ENCODE results near the gene POR.

The POR gene

GRCh38 chr7:75955331-75955955 lies 40.5 kb downstream of the POR start:
- DNase-seq (ENCODE audit: low read depth): no peak

DNA sequence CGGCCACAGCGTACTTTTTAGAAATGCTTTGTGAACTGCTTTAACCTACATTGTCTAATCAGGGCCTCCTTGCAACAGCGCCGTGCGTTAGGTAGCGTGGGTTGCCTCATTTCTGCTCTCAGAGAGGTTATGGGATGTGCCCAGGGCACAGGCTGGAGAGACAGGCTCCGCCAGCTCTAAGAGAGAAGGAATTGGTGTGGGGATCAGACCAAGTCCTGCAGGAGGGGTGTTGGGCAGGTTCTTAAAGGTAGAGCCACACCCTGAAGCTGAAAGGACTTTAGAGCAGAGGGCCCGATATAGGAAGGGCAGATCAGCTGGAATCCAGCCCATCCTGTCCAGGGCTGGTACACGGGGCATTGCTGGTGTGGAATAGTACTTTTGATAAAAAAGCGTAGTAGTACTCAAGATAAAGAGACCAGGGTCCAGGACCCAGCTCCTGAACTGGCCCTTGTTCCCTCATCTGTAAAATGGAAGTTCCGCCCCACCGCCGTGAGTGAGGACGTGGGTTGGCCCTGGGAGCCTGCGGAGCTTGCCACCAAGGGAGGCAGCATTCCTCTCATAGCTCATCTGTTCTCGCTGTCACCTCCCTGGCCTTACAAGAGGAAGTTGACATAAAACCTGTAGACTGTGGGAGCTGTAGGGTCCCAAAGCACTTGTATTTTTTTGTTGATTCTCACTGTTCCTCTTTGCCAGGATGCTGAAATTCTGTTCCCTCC lies 42.2 kb downstream of the POR start:
- no peak for DNase-seq (ENCODE audit: low read depth)

DNA sequence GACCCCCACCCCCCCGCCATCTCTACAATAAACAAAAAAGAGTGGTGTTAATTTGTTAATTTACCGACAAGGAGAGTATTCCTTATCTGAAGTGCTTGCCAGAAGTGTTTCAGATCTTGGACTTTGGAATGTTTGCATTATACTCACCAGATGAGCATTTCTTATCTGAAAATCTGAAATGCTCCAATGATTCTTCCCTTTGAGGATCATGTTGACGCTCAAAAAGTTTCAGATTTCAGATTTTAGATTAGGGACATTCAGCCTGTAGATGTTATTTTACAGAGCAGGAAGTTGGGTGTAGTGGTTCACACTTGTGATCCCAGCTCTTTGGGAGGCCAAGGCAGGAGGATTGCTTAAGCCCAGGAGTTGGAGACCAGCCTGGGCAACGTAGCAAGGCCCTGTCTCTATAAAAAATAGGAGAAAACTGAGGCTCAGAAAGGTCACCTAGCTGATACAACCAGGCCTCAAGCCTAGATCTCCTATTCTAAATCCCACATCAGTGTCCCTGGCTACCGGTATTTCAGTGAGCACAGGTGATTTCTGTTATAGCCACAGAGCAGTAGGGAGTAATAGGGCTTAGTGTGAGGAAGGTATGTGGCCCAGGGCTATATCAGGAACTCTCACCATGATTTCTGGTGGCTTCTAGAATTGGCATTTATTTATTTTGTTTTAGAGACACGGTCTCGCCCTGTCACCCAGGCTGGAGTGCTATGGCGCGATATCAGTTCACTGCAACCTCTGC lies 44.0 kb downstream of the POR start:
- no peak for DNase-seq (ENCODE audit: low read depth)

DNA sequence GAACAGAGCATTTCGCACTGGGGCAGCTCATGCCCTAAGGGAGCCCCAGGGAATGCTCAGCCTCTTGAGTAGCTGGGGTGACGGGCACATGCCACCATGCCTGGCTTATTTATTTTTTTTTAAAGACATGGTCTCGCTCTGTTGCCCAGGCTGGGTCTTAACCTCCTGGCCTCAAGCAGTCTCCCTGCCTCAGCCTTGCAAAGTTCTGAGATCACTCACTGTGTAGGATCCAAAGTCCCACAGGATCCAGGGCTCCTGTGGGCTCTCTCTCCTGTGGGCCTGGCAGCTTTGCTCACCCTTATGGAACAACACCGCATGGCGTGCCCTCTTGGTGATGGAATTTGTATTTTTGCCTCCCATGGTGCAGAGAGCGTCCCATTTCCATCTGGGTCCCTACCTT lies 45.4 kb downstream of the POR start:
- no peak for DNase-seq (ENCODE audit: low read depth)

- no peak for DNase-seq (ENCODE audit: low read depth)
These were observed 46.3 kb downstream of the POR start for GRCh38 chr7:75961218-75961617.

- no peak for DNase-seq (ENCODE audit: low read depth)
These were observed 47.8 kb downstream of the POR start for GRCh38 chr7:75962607-75963380.

DNA sequence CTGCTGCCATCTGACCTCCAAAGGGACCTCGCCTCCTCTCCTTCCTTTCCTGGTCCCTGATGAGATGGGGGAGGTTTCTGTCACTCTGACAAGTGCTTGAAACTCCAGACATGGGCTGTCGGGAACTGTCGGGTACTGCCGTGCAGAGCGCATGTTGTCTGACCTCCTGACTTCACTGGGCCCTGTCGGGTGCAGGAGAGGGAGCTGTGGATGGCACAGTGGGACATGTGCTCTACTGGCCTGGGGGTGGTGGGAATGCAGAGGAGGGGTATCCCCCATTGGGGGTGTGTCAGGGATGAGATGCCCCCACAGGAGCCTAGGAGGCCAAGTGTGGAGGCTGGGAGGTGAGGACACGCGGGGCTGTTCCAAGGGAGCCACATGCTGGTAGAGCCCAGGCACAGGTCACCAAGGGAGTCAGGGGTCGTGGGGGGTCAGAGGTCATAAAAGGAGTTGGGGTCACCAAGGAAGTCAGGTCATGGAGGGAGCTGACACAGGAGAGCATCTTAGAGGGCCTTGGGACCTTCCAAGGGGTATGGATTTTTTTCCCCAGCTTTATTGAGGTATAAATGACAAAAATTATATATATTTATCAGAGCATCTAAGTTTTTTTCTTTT lies 48.5 kb downstream of the POR start:
- DNase-seq (ENCODE audit: low read depth): no peak

- no peak for DNase-seq (ENCODE audit: low read depth)
These were observed 50.7 kb downstream of the POR start for GRCh38 chr7:75965617-75966016.

- DNase-seq (ENCODE audit: low read depth): no peak
These were observed 51.4 kb downstream of the POR start for GRCh38 chr7:75966190-75966961.

- DNase-seq (ENCODE audit: low read depth): no peak
These were observed 52.1 kb downstream of the POR start for GRCh38 chr7:75967055-75967454.

DNA sequence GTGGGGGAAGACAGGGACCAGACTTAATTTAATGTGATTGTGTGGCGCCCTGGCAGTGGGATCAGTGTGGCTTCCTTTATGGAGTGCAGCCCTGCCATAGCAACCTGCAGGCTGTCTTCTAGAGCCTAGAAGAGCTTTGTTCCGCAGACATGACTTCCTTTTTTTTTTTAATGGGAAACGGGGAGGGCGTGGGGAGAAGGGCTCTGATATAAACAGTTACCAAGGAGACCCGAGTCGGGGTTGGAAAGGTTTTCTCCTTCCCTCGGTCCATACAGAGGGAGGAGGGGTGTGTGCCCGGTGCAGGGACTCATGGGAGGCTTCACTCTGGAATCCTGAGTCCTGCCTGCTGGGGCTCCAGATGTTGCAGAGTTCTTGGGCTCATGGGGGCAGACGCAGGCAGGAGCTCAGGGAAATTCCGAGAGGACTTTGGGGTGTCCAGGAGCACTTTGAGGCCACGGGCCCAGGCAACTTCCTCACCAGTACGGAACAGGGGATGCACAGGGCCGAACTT lies 52.6 kb downstream of the POR start:
- DNase-seq (ENCODE audit: low read depth): no peak

DNA sequence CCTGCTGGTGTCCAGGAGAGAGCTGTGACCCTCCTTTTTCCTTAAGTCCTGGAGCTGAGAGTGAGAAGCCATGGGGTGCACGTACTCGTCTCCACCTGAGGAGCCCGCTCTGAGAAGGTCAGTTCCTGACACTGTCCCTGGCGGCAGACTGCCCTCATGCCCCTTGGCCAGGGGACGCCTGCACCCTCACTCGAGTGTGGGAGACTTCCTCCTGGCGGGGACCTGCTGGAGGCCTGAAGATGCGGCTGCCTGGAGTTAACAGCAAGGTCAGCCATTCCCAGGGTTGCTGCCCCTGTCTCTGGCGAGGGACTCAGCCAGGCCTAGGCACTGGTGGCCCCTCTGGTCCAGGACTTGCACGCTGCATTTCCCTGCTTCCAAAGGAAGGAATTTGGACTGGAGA lies 53.1 kb downstream of the POR start:
- no peak for DNase-seq (ENCODE audit: low read depth)

GRCh38 chr7:75968561-75969001 lies 53.6 kb downstream of the POR start:
- DNase-seq (ENCODE audit: low read depth): no peak

DNA sequence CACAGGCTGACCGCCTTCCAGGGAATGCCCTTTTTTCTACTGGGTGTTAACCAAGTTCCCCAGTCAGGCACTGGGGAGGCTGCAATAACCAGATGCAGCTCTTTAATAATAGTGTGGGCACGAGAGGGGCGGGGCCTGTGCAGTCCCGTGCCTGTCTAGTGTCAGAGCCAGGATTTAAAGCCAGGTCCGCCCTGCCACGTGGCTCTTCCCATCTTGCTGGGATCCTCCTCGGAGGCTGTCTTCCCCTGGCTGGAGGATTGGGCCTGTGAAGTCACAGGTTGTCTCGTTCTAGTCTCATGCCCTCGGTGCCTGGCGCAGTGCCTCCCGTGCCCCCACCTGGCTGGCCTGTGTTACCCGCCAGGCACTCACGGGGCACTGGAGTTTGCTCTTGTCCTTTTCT lies 54.2 kb downstream of the POR start:
- no peak for DNase-seq (ENCODE audit: low read depth)

- no peak for DNase-seq (ENCODE audit: low read depth)
These were observed 54.9 kb downstream of the POR start for GRCh38 chr7:75969704-75970498.

GRCh38 chr7:75971309-75971960 lies 56.5 kb downstream of the POR start:
- no peak for DNase-seq (ENCODE audit: low read depth)

GRCh38 chr7:75971961-75972763 lies 57.2 kb downstream of the POR start:
- no peak for DNase-seq (ENCODE audit: low read depth)

GRCh38 chr7:75977743-75978142 lies 62.8 kb downstream of the POR start:
- DNase-seq (ENCODE audit: low read depth): no peak
